ENCODE results near the gene SSTR3. TPM values are rescaled to one million over a fixed set of nuclear protein-coding genes. Genes with fewer than 3 reads are reported as not detected.

The SSTR3 gene
- total RNA-seq, 1 experiment from 2014 or later = not detected

DNA sequence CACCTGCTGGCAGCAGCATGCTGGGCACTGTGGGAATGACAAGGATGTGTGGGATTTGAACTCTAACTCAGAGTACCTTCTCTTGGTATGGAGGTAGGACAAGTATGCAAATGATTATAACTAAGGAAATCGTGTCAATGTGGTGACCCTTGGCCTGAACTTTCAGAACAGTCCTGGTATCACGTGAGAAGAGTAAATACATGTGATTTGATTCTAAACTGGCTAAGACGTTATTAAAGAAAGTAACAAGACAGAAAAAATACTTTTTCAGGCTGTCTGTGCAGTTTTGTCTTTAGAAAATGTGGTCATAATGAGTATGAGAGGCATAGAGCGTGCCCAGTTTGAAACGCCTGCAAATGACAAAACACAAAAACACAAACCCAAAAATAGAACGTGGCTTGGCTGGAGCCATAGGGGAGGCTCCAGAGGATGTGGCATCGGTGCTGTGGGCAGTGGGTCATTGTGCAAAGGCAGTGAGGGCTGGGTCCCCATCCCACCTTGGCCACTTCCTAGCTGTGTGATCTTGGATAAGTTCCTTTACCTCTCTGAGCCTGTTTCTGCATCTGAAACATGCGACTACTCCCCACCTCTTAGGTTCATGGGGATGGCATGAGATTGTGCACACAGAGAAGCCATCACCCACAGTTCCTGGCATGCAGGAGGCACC lies 44.2 kb downstream of the SSTR3 start:
- no peak for DNase-seq (ENCODE audit: low spot score)

DNA sequence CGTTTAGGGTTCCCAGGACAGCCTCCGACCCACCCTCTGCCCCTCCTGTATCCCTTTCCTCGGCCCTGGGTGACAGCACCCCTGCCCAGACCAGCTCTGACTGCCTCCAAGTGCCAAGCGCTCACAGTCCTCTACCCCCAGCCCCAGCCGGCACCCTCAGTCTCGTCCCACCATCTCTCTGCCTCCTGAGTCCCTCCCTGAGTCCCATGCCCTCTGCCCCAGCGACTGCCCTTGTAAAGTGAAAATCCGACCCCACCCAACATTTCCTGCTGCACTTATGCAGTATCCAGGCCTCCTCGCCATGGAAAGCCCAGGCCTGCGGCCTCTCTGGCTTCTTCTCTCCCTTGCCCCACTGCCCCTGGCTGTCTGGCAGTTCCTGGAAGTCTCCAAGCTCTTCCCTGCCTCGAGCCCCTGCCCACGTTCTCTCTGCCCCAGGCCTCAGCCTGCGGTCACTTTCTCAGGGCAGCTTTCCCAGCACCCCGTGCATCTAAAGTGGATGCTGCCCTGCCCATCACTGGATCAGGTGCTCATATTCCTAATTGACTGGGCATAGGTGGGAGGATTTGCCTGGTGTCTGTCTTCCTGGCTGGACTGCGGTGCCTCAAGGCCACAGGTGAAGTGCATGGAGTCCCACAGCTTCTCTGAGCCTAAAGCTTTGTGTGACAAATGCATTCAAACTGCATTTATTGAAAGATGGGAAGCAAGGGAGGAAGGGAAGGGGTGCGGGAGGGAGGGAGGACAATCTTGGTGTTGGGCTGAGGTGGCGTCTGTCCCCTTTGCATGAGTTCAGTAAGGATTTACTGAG lies 44.9 kb downstream of the SSTR3 start:
- DNase-seq (ENCODE audit: low spot score) = no peak

DNA sequence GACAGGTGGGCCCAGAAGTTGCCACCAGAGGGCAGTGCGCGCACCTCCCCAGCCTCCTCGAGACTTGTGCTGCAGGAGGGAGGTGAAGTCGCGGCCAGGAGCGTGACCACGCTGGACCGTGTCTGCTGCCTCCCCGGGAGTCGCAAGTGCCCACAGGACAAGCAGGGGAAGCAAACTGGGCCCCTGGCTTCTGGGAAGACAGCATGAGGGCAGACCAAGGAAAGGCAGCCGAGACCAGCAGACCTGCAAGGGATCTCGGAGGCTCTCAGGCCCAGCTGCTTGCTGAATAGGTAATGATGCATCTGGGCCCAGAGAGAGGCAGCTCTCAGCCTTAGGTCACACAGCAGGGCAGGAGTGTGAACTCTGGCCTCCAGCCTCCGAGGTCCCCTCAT lies 45.6 kb downstream of the SSTR3 start:
- DNase-seq (ENCODE audit: low spot score) = peak; percentile 72

DNA sequence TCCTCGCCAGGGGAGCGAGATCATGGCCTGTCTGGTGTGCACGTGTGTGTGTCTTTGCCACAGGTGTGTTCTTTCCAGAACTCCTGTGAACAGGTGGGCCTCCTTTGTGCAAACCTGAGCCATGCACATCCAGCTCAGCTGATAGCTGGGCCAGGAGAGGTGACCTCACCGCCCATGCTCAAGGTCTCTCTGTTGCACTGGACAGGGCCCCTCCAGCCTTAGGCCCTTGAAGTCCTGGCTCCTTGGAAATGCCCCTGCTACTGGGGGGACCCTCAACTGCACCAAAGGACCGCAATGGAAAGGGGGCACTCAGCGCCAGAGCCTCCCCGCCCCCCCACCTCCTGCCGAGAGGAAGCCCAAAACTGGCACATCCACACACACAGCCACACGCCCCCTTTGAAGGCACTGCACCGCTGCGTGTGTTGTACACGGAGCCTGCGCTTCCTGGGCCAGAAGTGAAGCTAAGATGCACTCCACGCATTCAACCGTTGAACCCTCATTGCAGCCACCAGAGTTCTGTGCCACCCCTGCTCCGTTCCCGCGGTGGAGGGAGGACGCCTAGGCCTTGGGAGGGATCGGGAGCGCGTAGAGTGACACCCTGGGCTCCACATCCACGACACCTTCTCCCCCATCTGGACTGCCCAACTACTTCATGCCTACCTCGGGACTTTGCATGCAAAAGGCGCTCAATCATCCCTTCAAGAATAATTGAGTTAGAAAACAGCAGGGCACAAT lies 46.2 kb downstream of the SSTR3 start:
- DNase-seq (ENCODE audit: low spot score) = no peak

DNA sequence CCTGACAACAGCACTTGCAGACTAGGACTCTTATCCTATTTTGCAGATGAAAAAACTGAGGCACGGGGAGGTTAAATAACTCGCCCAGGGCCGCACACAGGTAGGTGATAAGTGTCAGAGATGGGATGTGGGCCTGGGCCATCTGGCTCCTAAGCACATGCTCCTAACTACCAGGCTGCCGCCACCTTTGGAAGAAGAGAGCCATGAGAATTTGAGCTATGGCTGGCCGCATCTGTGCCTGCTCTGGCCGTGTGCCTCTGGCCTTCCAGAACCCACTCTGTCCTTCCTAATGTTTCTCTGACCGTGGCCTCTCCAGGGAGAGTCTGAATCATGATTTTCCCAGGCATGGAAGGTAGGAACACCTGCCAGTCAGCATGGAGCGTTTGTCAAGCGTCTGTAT lies 47.2 kb downstream of the SSTR3 start:
- DNase-seq (ENCODE audit: low spot score) = no peak

DNA sequence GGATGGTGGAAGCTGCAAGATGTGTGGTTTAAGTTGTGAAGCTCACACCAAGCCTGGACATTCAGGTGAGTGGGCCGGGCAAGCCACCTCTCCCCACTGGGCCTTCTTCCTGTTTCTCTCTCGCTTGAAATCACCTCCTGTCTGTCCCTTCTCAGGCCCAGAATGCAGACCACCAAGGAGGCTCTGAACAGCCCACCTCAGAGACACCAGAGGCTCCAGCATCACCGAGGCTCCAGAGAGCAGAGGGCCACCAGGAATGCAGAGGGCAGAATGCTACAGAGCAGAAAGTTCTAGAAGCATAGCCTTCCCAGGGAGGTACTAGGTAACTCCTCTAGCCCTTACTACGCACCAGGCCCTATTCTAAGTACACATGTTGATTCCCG lies 47.8 kb downstream of the SSTR3 start:
- DNase-seq (ENCODE audit: low spot score) = no peak

DNA sequence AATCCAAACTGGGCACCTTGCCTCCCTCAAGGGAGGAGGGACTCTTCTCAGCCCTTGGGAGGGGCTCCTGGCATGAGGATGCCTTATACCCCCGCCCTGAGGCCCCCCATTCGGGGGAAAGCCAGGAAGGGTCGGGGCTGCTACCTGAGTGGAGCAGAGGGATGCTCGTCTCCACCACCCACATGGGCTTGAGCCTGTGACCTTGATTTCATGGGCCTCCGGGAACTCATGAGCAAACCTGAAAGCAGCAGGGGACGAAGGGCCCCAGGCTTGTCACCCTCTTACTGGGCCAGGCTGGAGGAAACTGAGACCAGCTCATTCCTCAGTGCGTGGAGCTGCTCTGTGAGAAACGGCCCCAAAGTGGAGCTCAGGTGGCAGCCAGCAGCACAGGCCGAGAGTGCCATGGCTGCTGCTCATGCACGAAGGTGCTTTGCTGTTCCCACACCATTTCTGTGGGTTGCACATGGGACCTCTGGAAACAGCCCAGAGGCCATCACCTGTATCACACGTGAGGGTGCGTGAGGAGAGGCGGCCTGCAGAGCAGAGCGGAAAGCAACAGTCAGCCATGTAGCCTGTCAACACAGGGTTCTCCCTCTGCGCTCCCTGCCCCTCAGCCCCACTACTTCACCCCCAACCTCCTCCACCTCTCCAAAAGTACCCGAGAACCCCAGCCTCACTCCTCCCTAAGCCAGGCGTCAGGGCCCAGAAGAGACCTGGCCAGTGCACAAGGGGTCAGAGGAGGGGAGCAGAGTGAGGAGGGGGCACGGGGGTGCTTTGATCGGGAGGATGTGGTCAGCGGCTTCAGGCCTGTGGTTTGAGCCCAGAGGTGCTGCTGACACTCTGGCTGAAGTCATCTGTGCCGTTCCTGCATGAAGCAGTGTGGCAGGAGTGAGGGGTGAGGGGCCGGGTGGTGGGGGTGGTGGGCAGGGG lies 48.4 kb downstream of the SSTR3 start:
- no peak for DNase-seq (ENCODE audit: low spot score)

DNA sequence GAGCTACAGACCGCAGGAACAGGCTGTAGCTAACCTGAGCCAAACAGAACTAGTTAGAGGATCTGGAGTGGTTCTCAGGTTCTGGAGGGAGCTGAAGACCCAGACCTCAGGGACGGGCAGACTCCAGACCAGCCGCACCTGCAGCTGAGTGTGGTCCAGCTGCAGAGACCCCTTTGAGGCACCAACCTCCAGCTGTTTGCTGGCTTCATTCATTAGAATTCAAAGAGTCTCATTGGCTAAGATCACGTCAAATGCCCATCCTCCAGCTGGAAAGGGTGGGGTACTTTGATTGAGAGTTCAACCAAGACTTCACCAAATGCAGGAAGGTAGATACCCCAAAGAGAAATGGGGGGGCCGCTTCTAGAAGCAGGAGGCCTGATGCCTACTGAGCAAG lies 49.2 kb downstream of the SSTR3 start:
- DNase-seq (ENCODE audit: low spot score) = no peak

DNA sequence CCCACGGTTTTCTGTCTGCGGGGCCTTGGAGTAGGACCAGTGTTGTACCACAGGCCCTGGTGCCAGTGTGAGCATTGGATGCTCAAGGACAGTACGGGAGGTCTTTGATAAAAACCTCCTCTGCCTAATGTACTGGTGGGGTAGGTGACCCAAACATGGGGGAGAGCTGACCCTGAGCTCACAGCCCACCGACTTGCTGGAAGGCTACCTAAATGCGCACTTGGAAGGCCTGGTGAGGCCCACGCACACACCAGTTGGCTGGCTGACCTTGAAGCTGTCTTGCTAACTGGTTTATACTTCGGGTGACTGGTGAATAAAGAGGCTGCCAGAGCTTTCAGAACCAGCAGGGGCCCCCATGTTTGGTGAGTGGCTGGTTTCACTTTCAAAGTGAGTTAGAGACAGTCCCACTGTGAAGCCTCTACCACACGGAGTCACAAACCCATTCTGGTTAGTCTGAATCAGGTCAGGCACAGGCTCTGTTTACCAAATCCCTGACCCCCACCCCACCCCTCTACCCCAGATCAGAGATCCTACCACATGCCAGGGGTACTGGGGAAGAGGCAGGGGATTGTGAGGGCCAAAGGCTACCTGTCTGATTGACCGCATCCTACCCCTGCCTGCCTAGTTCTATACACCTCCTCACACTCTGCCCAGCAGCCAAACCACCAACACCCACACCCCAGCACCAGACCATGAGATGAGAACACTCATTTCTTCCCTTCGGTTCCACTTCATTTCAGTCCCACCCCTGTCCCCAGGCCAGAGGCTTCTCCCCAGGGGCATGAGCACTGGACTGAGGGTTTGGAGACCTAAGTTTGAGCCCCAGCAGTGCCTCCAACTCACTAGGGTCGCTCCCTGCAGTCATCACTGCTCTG lies 49.8 kb downstream of the SSTR3 start:
- no peak for DNase-seq (ENCODE audit: low spot score)

DNA sequence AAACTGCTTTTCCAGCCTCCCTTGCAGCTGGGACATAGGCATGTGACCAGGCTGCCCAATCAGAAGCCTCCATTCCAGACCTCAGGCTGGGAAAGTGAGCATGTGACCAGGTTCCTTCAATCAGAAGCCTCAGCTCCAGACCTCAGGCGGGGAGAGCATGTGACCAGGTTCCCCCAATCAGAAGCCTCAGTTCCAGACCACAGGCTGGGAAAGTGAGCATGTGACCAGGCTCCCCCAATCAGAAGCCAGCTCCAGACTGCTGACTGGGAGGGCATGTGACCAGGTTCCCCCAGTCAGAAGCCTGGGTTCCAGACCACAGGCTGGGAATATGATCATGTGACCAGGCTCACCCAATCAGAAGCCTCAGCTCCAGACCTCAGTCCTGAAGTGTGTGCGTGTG lies 50.8 kb downstream of the SSTR3 start:
- peak; percentile 11 for DNase-seq (ENCODE audit: low spot score)

DNA sequence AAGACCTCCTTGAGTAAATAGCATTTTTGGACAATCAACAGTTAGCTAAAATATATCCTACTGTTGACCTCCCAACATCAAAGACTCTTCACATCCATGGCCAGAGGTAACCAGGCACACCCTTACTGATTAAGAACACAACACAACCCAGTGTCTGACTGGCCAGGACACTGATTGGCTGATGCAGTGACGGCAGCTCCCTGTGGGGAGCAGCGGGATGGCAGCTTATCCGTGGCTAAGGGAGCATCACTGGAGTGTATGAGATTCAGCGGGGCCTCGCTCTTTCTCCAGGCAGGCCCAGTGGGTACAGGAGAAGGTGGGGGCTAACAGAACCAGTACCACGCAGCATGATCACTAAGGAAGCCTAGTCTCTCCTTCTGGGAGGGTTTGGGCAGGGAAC lies 52.2 kb downstream of the SSTR3 start:
- DNase-seq (ENCODE audit: low spot score) = no peak

DNA sequence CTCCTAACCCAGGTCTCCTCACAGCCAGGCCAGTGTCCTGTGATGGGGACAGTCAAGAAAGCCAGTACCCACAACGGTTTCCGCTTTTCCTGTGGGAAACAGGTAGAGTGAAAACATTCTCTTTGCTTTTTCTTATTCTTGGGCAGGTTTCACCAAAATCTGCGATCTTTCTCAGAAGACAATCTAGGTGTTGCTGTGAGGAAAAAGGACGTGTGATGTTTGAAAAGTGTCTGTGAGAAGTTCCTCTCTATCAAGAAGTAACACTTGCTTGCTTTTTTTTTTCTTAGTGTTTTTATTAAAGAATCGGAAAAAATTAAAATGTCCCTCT lies 53.4 kb downstream of the SSTR3 start:
- no peak for DNase-seq (ENCODE audit: low spot score)

DNA sequence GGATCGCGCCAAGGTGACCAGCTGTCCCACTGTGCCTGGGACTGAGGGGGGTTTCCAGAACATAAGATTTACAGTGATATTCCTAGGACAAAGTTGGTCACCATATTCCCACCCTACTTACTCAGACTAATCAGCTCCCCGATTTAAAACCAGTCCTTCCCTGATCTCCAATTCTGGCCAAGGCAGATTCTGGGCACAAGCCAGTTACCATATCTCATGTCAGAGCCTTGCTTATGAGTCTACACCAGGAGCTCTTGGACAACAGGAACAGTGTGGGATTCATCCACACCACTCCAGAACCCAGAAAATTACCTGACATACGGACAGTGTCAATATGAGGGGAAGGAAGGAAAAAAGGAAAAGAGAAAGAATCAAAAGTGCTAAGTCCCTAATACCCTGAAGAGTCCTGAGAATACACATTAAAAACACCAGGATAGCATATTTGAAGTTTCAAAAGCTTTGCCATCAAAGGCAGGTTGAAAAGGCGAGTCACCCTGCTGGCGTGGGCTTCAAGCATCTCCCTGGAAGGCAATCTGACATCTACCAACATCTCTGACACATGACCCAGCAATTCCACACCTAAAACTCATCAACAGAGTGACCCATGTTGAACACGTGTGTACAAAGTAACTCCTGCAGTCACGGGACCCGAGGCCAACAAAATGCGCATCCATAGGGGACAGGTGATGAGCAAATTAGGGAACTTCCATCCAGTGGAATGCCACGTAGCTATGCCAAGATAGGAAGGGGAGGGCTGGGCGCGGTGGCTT lies 54.6 kb downstream of the SSTR3 start:
- no peak for DNase-seq (ENCODE audit: low spot score)

DNA sequence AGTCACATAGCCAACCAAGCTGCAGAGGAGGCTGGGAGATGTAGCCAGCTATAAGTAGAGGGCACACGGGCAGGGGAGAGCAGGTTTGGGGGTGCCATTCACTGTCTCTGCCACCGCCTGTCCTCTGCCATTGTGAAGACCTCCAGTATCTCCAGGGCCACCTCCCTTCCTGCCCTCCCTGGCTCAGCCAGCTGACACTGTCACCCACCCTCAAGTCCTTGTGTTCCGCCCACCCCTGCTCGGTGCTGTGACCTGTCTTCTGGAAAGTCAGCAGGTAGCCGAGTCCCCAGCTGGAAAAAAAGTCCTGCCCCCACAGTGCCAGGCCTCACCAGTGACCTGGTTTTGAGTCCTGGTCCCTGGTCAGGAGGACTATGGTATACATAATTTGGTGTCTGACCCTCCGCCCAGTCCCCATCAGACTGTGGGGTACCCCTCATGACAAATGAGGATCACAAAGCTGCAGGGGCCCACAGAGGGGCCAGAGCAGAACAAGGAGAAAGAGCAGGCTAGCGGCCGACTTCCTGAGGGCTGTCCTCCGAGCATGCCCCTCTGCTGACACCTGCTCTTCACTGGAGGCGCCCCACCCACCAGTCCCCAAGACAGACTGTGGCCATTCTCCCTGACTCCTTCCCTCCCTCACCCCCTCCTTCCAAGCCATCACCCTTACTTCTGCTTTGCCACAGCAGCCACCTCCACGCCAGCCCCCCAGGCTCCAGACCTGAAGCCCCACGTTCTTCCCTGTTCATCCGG lies 55.4 kb downstream of the SSTR3 start:
- no peak for DNase-seq (ENCODE audit: low spot score)

DNA sequence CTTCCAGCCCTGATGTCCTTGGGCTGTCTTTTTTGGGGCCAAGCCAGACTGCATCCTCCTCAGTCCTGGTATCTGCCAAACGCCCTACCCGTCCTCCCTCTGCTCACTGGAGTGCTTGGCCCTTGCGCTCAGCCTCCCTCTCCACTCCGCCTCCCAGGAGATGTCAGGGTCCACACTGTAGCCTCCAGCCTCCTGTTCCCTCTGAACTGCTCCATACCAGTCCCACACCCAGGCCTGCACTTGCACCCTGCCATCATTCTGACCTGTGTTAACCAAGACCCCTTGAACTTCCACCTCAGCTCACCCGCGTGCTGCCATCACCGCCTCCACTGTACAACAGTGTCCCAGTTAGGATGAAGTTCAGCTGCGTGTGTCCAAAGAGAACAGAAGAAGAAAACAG lies 56.3 kb downstream of the SSTR3 start:
- no peak for DNase-seq (ENCODE audit: low spot score)

DNA sequence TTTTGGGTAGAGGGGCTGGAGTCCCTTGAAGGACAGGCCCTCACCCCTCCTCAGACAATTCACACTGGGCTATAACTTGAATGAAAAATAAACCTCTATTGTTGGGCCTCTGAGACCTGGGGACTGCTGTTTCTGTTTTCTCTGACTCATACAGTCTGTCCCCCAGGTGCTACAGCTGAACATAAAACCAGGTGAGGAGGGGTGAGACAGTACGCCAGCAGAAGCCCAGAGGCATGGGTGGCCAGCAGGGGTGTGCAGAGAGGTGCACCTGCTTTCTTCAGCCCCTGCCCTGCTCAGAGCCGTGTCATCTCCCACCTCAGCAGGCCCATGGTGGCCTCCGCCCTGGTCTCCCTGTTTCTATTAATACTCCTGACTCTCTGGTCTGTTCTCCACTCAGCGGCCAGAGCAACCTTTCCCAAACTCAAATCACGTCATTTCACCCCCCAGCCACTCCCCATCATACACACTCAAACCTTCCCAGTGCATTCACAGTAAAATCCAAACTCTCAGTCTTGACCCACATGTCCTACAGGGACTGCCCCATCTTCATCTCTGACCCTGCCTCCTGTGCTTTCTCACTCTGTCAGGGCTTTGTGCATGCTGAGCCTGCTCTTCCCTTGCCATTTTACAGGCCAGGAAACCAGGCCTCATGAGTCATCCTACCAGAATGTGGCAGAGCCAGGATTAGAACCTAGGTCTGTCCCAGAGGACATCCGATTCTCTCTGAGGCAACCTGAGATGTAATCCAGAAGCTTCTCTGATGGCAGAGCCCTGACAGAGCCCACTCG lies 57.2 kb downstream of the SSTR3 start:
- no peak for DNase-seq (ENCODE audit: low spot score)
